Tibial nerve (tissue), 4 donors: Measurements from ENCODE around the gene GNMT. TPM values are rescaled to one million over a fixed set of nuclear protein-coding genes. Genes with fewer than 3 reads are reported as not detected.
"Not testable (repeated sequence)": the region's sequence is repeated elsewhere in the genome, so short reads cannot be mapped to it uniquely, and the experiment has no call there.

Experiments
- DNase-seq, 2 donors: peaks; one replicate each; pipeline ENCODE4 v3.0.0-alpha.2; 2019; ENCODE audit warnings: low spot score in 2 of 2
- H3K27ac ChIP-seq, 4 donors: fragments of 200-600 bp; sonication (generic) in 3 of 4; one replicate each; pipeline ENCODE4 v1.5.1; 2017 to 2019; ENCODE audit warnings: mild to moderate bottlenecking in 1 of 4
- H3K27me3 ChIP-seq, 2 donors: fragments of 200-600 bp; sonication (generic) in 1 of 2; one replicate each; pipeline versions ENCODE4 v1.5.1 to v1.6.0; 2017 to 2019
- H3K36me3 ChIP-seq, 3 donors: fragments of 200-600 bp; sonication (generic); one replicate each; pipeline ENCODE4 v1.5.1; 2018 to 2019
- H3K4me1 ChIP-seq, 4 donors: fragments of 200-600 bp; sonication (generic) in 3 of 4; one replicate each; pipeline ENCODE4 v1.5.1; 2017 to 2019
- H3K4me3 ChIP-seq, 4 donors: fragments of 200-600 bp; sonication (generic) in 3 of 4; one replicate each; pipeline ENCODE4 v1.5.1; 2017 to 2019; ENCODE audit warnings: mild to moderate bottlenecking in 1 of 4, moderate library complexity in 1 of 4
- H3K9me3 ChIP-seq, 4 donors: fragments of 200-600 bp; sonication (generic) in 3 of 4; one replicate each; pipeline ENCODE4 v1.5.1; 2017 to 2019
- CTCF ChIP-seq, 5 experiments: fragments of 200-600 bp in 3 of 5; fragments of 450-650 bp in 2 of 5; sonication (generic) in 3 of 5; IDR thresholded peaks; one replicate each; pipeline ENCODE4 v1.5.1; 2016 to 2019; ENCODE audit warnings: antibody characterized with exemption in 5 of 5, mild to moderate bottlenecking in 3 of 5, moderate library complexity in 2 of 5
- EP300 ChIP-seq, 2 donors: sonication (generic); formaldehyde crosslinking; IDR thresholded peaks; one replicate each; pipeline ENCODE4 v1.6.1; 2017; ENCODE audit warnings: antibody characterized with exemption in 2 of 2, mild to moderate bottlenecking in 1 of 2
- POLR2A ChIP-seq, 2 donors: fragments of 450-650 bp; IDR thresholded peaks; one replicate each; pipeline ENCODE4 v1.6.1; 2017; ENCODE audit warnings: antibody characterized with exemption in 2 of 2, mild to moderate bottlenecking in 2 of 2, moderate library complexity in 2 of 2
- WGBS, 2 donors: methylation state at CpG; one replicate each; pipeline ENCODE4 v1.1.5; 2018; 5-methylcytosine and 5-hydroxymethylcytosine counted together
- total RNA-seq, 4 donors: library from RNA; depleted of rRNA; stranded (reverse); fragments of >200 nt; gene quantifications; one replicate each; pipeline ENCODE4 v1.1.0, GENCODE V29; 2016

Gene GNMT
- total RNA-seq, 4 donors from 2014 or later: 2.0 to 3.1 (median 2.1) TPM; not detected in 1

- no peaks in the 10 kb centered on the region for H3K27me3 ChIP-seq
- TF ChIP-seq EP300 (IDR thresholded peaks at IDR 0.05) (no peak), CTCF (IDR thresholded peaks at IDR 0.05) (no peak), POLR2A (IDR thresholded peaks at IDR 0.05) (no peak)
- 86 to 87% methylated on average over 6 of the region's 6 CpGs for WGBS, 2 donors
- H3K4me1 ChIP-seq: peaks cover 0 to 4% (median 0%) of the 10 kb centered on the region in 4 donors
- no peak overlapping the region for H3K27ac ChIP-seq
- no peaks in the 10 kb centered on the region for H3K9me3 ChIP-seq
- no peak for DNase-seq
- H3K4me3 ChIP-seq: no peak overlapping the region
- peaks cover 0 to 90% (median 17%) of the 10 kb centered on the region in 3 donors for H3K36me3 ChIP-seq
Observed at GRCh38 chr6:42940493-42941045, 20.0 kb upstream of the GNMT start.

- not testable (repeated sequence) for H3K27me3 ChIP-seq, H3K9me3 ChIP-seq, H3K27ac ChIP-seq, DNase-seq, H3K4me1 ChIP-seq, H3K4me3 ChIP-seq
- 93 to 100% methylated on average over 5 of the region's 5 CpGs for WGBS, 2 donors
- peaks cover 0 to 90% (median 11%) of the 10 kb centered on the region in 3 donors for H3K36me3 ChIP-seq
Observed at GRCh38 chr6:42941356-42941755, 19.2 kb upstream of the GNMT start.

- no peak for TF ChIP-seq POLR2A (IDR thresholded peaks at IDR 0.05)
- TF ChIP-seq EP300 (IDR thresholded peaks at IDR 0.05): no peak
- no peak for TF ChIP-seq CTCF (IDR thresholded peaks at IDR 0.05)
- peaks cover 0 to 4% (median 0%) of the 10 kb centered on the region in 4 donors for H3K4me1 ChIP-seq
- H3K27ac ChIP-seq: no peak overlapping the region
- no peaks in the 10 kb centered on the region for H3K27me3 ChIP-seq
- peaks cover 0 to 80% (median 11%) of the 10 kb centered on the region in 3 donors for H3K36me3 ChIP-seq
- 66 to 78% methylated on average over 7 of the region's 7 CpGs for WGBS, 2 donors
- no peak overlapping the region for H3K4me3 ChIP-seq
- H3K9me3 ChIP-seq: no peaks in the 10 kb centered on the region
- DNase-seq: no peak
Observed at GRCh38 chr6:42942444-42942843, 18.1 kb upstream of the GNMT start.

- no peaks in the 10 kb centered on the region for H3K27me3 ChIP-seq
- TF ChIP-seq EP300 (IDR thresholded peaks at IDR 0.05) (no peak), POLR2A (IDR thresholded peaks at IDR 0.05) (no peak), CTCF (IDR thresholded peaks at IDR 0.05) (no peak)
- H3K4me3 ChIP-seq: no peak overlapping the region
- DNase-seq: no peak
- H3K9me3 ChIP-seq: no peaks in the 10 kb centered on the region
- no peak overlapping the region for H3K27ac ChIP-seq
- H3K4me1 ChIP-seq: no peaks in the 10 kb centered on the region
- peaks cover 0 to 30% (median 4%) of the 10 kb centered on the region in 3 donors for H3K36me3 ChIP-seq
Observed at GRCh38 chr6:42947950-42948349, 12.6 kb upstream of the GNMT start.

- WGBS, 2 donors: 86 to 89% methylated on average over 4 of the region's 4 CpGs
- no peak for TF ChIP-seq CTCF (IDR thresholded peaks at IDR 0.05)
- no peak for TF ChIP-seq POLR2A (IDR thresholded peaks at IDR 0.05)
- no peak for TF ChIP-seq EP300 (IDR thresholded peaks at IDR 0.05)
Observed at GRCh38 chr6:42952389-42952788, 8.2 kb upstream of the GNMT start.

GRCh38 chr6:42954405-42954804, 6.1 kb upstream of the GNMT start:
- not testable (repeated sequence) for H3K4me1 ChIP-seq, H3K9me3 ChIP-seq, H3K27ac ChIP-seq, DNase-seq, H3K36me3 ChIP-seq, H3K4me3 ChIP-seq, H3K27me3 ChIP-seq
- WGBS, 2 donors: 92 to 93% methylated on average over 4 of the region's 4 CpGs

More at GRCh38 chr6:42952389-42952788, 8.2 kb upstream of the GNMT start:
- Histone ChIP-seq H3K27me3 (no peaks in the 10 kb centered on the region), H3K4me3 (no peak overlapping the region), H3K4me1 (no peaks in the 10 kb centered on the region), H3K9me3 (no peaks in the 10 kb centered on the region), H3K27ac (no peak overlapping the region), H3K36me3 (no peaks in the 10 kb centered on the region)
- no peak for DNase-seq
